ENCODE data around the gene CD99L2.
"Not testable (repeated sequence)": the region's sequence is repeated elsewhere in the genome, so short reads cannot be mapped to it uniquely, and the experiment has no call there.

CD99L2 gene

GRCh38 chrX:150857453-150857852 is 41.0 kb downstream of the CD99L2 start:
- no peak for DNase-seq

- DNase-seq = no peak
These were observed 41.7 kb downstream of the CD99L2 start for GRCh38 chrX:150856785-150857184.

- DNase-seq = no peak
These were observed 42.4 kb downstream of the CD99L2 start for GRCh38 chrX:150856101-150856500.

GRCh38 chrX:150854856-150855255 is 43.6 kb downstream of the CD99L2 start:
- DNase-seq = no peak

- DNase-seq = no peak
These were observed 48.3 kb downstream of the CD99L2 start for GRCh38 chrX:150849996-150850720.

- no peak for DNase-seq
These were observed 49.0 kb downstream of the CD99L2 start for GRCh38 chrX:150849486-150849885.

GRCh38 chrX:150848914-150849365 is 49.5 kb downstream of the CD99L2 start:
- DNase-seq = no peak

GRCh38 chrX:150847088-150847487 is 51.4 kb downstream of the CD99L2 start:
- DNase-seq = no peak

- DNase-seq = no peak
These were observed 52.3 kb downstream of the CD99L2 start for GRCh38 chrX:150846130-150846529.

- no peak for DNase-seq
These were observed 53.4 kb downstream of the CD99L2 start for GRCh38 chrX:150845091-150845490.

- no peak for DNase-seq
These were observed 54.5 kb downstream of the CD99L2 start for GRCh38 chrX:150844016-150844415.

GRCh38 chrX:150842198-150842685 is 56.2 kb downstream of the CD99L2 start:
- DNase-seq = no peak

- DNase-seq = no peak
These were observed 56.8 kb downstream of the CD99L2 start for GRCh38 chrX:150841456-150842197.

GRCh38 chrX:150837845-150838244 is 60.6 kb downstream of the CD99L2 start:
- no peak for DNase-seq

- DNase-seq = no peak
These were observed 63.8 kb downstream of the CD99L2 start for GRCh38 chrX:150834695-150835094.

GRCh38 chrX:150833454-150834056 is 64.9 kb downstream of the CD99L2 start:
- DNase-seq = no peak

GRCh38 chrX:150831863-150832262 is 66.6 kb downstream of the CD99L2 start:
- no peak for DNase-seq

GRCh38 chrX:150828785-150829184 is 69.7 kb downstream of the CD99L2 start:
- no peak for DNase-seq

- not testable (repeated sequence) for DNase-seq
These were observed 74.1 kb downstream of the CD99L2 start for GRCh38 chrX:150824352-150824751.

- DNase-seq = not testable (repeated sequence)
These were observed 74.6 kb downstream of the CD99L2 start for GRCh38 chrX:150823826-150824225.

- DNase-seq = no peak
These were observed 76.5 kb downstream of the CD99L2 start for GRCh38 chrX:150821971-150822370.

GRCh38 chrX:150813922-150814321 is 84.5 kb downstream of the CD99L2 start:
- no peak for DNase-seq
